K562 (cell line): ENCODE results near the gene PKD1. TPM values are rescaled to one million over a fixed set of nuclear protein-coding genes. Genes with fewer than 3 reads are reported as not detected.

Experiments used
- ATAC-seq: fragments of 200-7000 bp; cut with Tn5 transposase; 3 replicates; pipeline ENCODE4 v1.9.1; 2020; ENCODE audit warnings: moderate library complexity
- BruUV-seq: library from RNA; stranded (reverse); fragments of 400-500 nt; replicated peaks from 2 replicates; lab custom pipeline; 2021; lab: Mats Ljungman, UMichigan
- CTCF ChIA-PET: fragments of 300-600 bp; formaldehyde crosslinking; extraction: SDS; loops from one replicate; lab custom pipeline; 2021; ENCODE audit warnings: low intra/inter-chr PET ratio; lab: Yijun Ruan, JAX
- POLR2A ChIA-PET: fragments of 300-600, 350-650 bp; sonication (Branson Sonifier 250); formaldehyde crosslinking; extraction: SDS; loops from one replicate; lab custom pipeline; 2021; ENCODE audit warnings: antibody characterized with exemption, inconsistent platforms; lab: Yijun Ruan, JAX
- DNase-seq, 4 experiments: peaks; one replicate each; pipeline versions ENCODE4 v3.0.0 to v3.0.0-alpha.2; 2011 to 2018; ENCODE audit warnings: low spot score in 3 of 4, mixed read lengths in 3 of 4; ENCODE audit errors: extremely low read depth in 1 of 4
- FAIRE-seq: peaks from 2 replicates; lab custom pipeline; 2011; peaks lifted over from hg19 to GRCh38; lab: Jason Lieb, UNC
- H2AFZ ChIP-seq: 2 replicates; pipeline ENCODE4 v1.6.0; 2011; ENCODE audit warnings: low read depth, low read length, control low read depth, inconsistent platforms
- H3K27ac ChIP-seq: fragments of 200-600 bp; 3 replicates; pipeline ENCODE4 v1.8.0; 2011; ENCODE audit warnings: low read depth, mild to moderate bottlenecking, control low read depth, inconsistent platforms, low read length, moderate library complexity, mixed read lengths; ENCODE audit errors: extremely low read depth
- H3K27me3 ChIP-seq, 2 experiments: fragments of 300-600 bp in 1 of 2; 2 replicates in 1 of 2; 3 replicates in 1 of 2; pipeline versions ENCODE4 v1.6.0 to v1.8.0; 2011; ENCODE audit warnings: inconsistent platforms in 2 of 2, low read length in 2 of 2, mild to moderate bottlenecking in 1 of 2, mixed read lengths in 1 of 2, moderate library complexity in 1 of 2; ENCODE audit not compliant: control insufficient read depth in 2 of 2, insufficient read depth in 2 of 2
- H3K36me3 ChIP-seq: fragments of 300-600 bp; 3 replicates; pipeline ENCODE4 v1.8.0; 2011; ENCODE audit warnings: mild to moderate bottlenecking, low read length, inconsistent platforms; ENCODE audit not compliant: control insufficient read depth, insufficient read depth
- H3K4me1 ChIP-seq, 2 experiments: fragments of 200-600 bp in 1 of 2; replicated peaks in 1 of 2; 2 replicates in 1 of 2; 3 replicates in 1 of 2; pipeline versions ENCODE4 v1.5.1 to v1.8.0; 2011; ENCODE audit warnings: inconsistent platforms in 2 of 2, low read length in 2 of 2, mild to moderate bottlenecking in 1 of 2, mixed read lengths in 1 of 2, moderate library complexity in 1 of 2; ENCODE audit not compliant: control insufficient read depth in 2 of 2, insufficient read depth in 2 of 2
- H3K4me2 ChIP-seq: 2 replicates; pipeline ENCODE4 v1.6.1; 2011; ENCODE audit warnings: low read length, control low read depth, inconsistent platforms, mixed read lengths; ENCODE audit not compliant: insufficient read depth
- H3K4me3 ChIP-seq: fragments of 200-600 bp; sonication (generic), shearing (Covaris generic); 2 replicates; pipeline ENCODE4 v1.5.1; 2016; ENCODE audit warnings: control low read depth, inconsistent platforms
- H3K79me2 ChIP-seq: fragments of 200-600 bp; 3 replicates; pipeline ENCODE4 v1.8.0; 2011; ENCODE audit warnings: low read length, inconsistent platforms; ENCODE audit not compliant: control insufficient read depth, insufficient read depth
- H3K9ac ChIP-seq, 2 experiments: 2 replicates each; pipeline versions ENCODE4 v1.6.0 to v1.6.1; 2011; ENCODE audit warnings: low read depth in 2 of 2, low read length in 2 of 2, control low read depth in 1 of 2, inconsistent platforms in 1 of 2, mild to moderate bottlenecking in 1 of 2, mixed read lengths in 1 of 2; ENCODE audit not compliant: insufficient read depth in 1 of 2
- H3K9me1 ChIP-seq: one replicate; pipeline ENCODE4 v1.6.0; 2011; ENCODE audit warnings: inconsistent platforms, mild to moderate bottlenecking, low read length, moderate library complexity; ENCODE audit not compliant: control insufficient read depth, insufficient read depth
- H3K9me3 ChIP-seq: replicated peaks from 2 replicates; pipeline ENCODE4 v1.5.1; 2011; ENCODE audit warnings: low read depth, low read length, inconsistent platforms; ENCODE audit not compliant: control insufficient read depth, insufficient read depth
- H4K20me1 ChIP-seq: replicated peaks from 2 replicates; pipeline ENCODE4 v1.6.1; 2011; ENCODE audit warnings: low read length, inconsistent platforms, mixed read lengths; ENCODE audit not compliant: control insufficient read depth, insufficient read depth
- AFF4 ChIP-seq: sonication (generic); formaldehyde crosslinking; IDR thresholded peaks from 2 replicates; pipeline ENCODE4 v1.8.0; 2023; ENCODE audit warnings: mild to moderate bottlenecking, missing genetic modification reagents
- ARID3B ChIP-seq: fragments of 250-450 bp; sonication (Bioruptor Pico); IDR thresholded peaks from 2 replicates; pipeline ENCODE4 v1.4.0; 2020; ENCODE audit warnings: borderline replicate concordance
- BRCA1 ChIP-seq, 2 experiments: fragments of 450-650 bp in 1 of 2; sonication (generic) in 1 of 2; formaldehyde crosslinking in 1 of 2; IDR thresholded peaks; 2 replicates each; pipeline versions ENCODE4 v1.5.0 to v1.6.1; 2017 to 2020; ENCODE audit warnings: mild to moderate bottlenecking in 1 of 2, missing genetic modification reagents in 1 of 2
- KLF10 ChIP-seq: fragments of 250-450 bp; sonication (Bioruptor Pico); IDR thresholded peaks from 2 replicates; pipeline ENCODE4 v1.6.1; 2021; ENCODE audit warnings: matching md5 sums
- L3MBTL2 ChIP-seq: fragments of 450-650 bp; IDR thresholded peaks from 2 replicates; pipeline ENCODE4 v1.6.1; 2016; ENCODE audit warnings: mild to moderate bottlenecking, moderate library complexity
- MEIS2 ChIP-seq: fragments of 450-650 bp; IDR thresholded peaks from 2 replicates; pipeline ENCODE4 v1.6.1; 2014; ENCODE audit warnings: mild to moderate bottlenecking; ENCODE audit not compliant: partially characterized antibody
- POLR2G ChIP-seq: fragments of 200-400 bp; formaldehyde crosslinking; IDR thresholded peaks from 2 replicates; pipeline ENCODE4 v1.6.1; 2017; ENCODE audit warnings: low read depth, mild to moderate bottlenecking, antibody characterized with exemption, low read length, moderate library complexity
- SMARCA5 ChIP-seq: fragments of 450-650 bp; IDR thresholded peaks from 2 replicates; pipeline ENCODE4 v1.6.1; 2016
- STAG1 ChIP-seq: sonication (generic); formaldehyde crosslinking; IDR thresholded peaks from 2 replicates; pipeline ENCODE4 v1.5.0; 2020; ENCODE audit warnings: missing genetic modification reagents, borderline replicate concordance
- TAF7 ChIP-seq: fragments of 450-650 bp; IDR thresholded peaks from 2 replicates; pipeline ENCODE4 v1.6.1; 2016; ENCODE audit warnings: missing genetic modification characterization, missing compliant biosample characterization
- TCF7 ChIP-seq: sonication (generic); IDR thresholded peaks from 2 replicates; pipeline ENCODE4 v1.6.1; 2016; ENCODE audit warnings: antibody characterized with exemption, borderline replicate concordance
- ZNF143 ChIP-seq: sonication (generic); formaldehyde crosslinking; IDR thresholded peaks from 2 replicates; pipeline ENCODE4 v1.9.0; 2022; ENCODE audit warnings: mild to moderate bottlenecking, missing genetic modification reagents
- ZNF263 ChIP-seq: sonication (generic); formaldehyde crosslinking; IDR thresholded peaks from 2 replicates; pipeline ENCODE4 v1.8.0; 2022; ENCODE audit warnings: mild to moderate bottlenecking, missing genetic modification reagents, borderline replicate concordance
- ZNF408 ChIP-seq: fragments of 250-450 bp; sonication (Bioruptor Pico); IDR thresholded peaks from 2 replicates; pipeline ENCODE4 v1.4.0; 2020; ENCODE audit warnings: low read depth, mild to moderate bottlenecking, moderate library complexity
- WGBS: fragments of 100-300 bp; shearing (Covaris generic); methylation state at CpG from one replicate; pipeline ENCODE4 v1.1.6; 2016; ENCODE audit warnings: low coverage, mixed read lengths; ENCODE audit not compliant: insufficient coverage; ENCODE audit errors: missing lambda C conversion rate; 5-methylcytosine and 5-hydroxymethylcytosine counted together
- in situ Hi-C: fragments of 300-500 bp; cut with MboI; formaldehyde crosslinking; loops from 4 replicates; pipeline ENCODE4 v1.15.0; 2018; ENCODE audit warnings: inconsistent platforms, mixed read lengths
- intact Hi-C: fragments of 100-400 bp; cut with micrococcal nuclease; formaldehyde crosslinking; loops from 2 replicates; pipeline ENCODE4 v1.14.2; 2022
- polyA plus RNA-seq, 8 experiments: library from polyadenylated mRNA; depleted of rRNA in 4 of 8; stranded (reverse) in 5 of 8; unstranded in 3 of 8; fragments of >200 nt; fragmentation: Nextera tagmentation in 2 of 8; fragmentation: Illumina TruSeq in 1 of 8; extraction: Ambion mirVana in 2 of 8; extraction: Trizol in 1 of 8; gene quantifications; 2 replicates each; pipeline versions ENCODE4 v1.2.1 to v1.2.3, GENCODE V29; 2011 to 2014; ENCODE audit warnings: inconsistent platforms in 1 of 8, missing spikeins in 1 of 8
- total RNA-seq, 7 experiments: library from RNA; depleted of rRNA in 6 of 7; stranded (reverse); fragments of >200 nt in 6 of 7; fragmentation: Illumina TruSeq in 2 of 7; extraction: Trizol in 2 of 7; gene quantifications; 2 replicates each; pipeline versions ENCODE4 v1.2.1 to v1.2.3, GENCODE V29; 2011 to 2021; ENCODE audit warnings: low replicate concordance in 1 of 7

The PKD1 gene
- total and polyA plus RNA-seq, 9 of the 15 experiments (the other 6 are each of a cell fraction or from before 2014, with no cell fraction given), result 0.23 to 93.5 (median 12.6) TPM

- peak in 2 of 4 experiments; percentile 39 to 58 for DNase-seq
- intact Hi-C loops, result no loop called here
- peak; percentile 61; the same call in 1 of the 2 replicates for TF ChIP-seq POLR2G
- peak; percentile 22; the same call in 1 of the 2 replicates for TF ChIP-seq ZNF143 (CRISPR knock-in tag)
- no peak for TF ChIP-seq ZNF263 (CRISPR knock-in tag)
- TF ChIP-seq TAF7 (tag), result no peak
- no peak for TF ChIP-seq ARID3B (CRISPR knock-in tag)
- TF ChIP-seq BRCA1 (IDR thresholded peaks at IDR 0.05), result no peak
- no peak for TF ChIP-seq BRCA1 (CRISPR knock-in tag; IDR thresholded peaks at IDR 0.05)
- no peak for TF ChIP-seq AFF4 (CRISPR knock-in tag)
- no peak for TF ChIP-seq ZNF408 (CRISPR knock-in tag)
- peak; percentile 57; the same call in 1 of the 2 replicates for TF ChIP-seq L3MBTL2
- TF ChIP-seq MEIS2, result no peak
- no peak for TF ChIP-seq TCF7
- no peak for TF ChIP-seq SMARCA5
- TF ChIP-seq KLF10 (CRISPR knock-in tag), result no peak
- TF ChIP-seq STAG1 (CRISPR knock-in tag), result no peak
Observed at GRCh38 chr16:2149630-2150417, 14.1 kb upstream of the PKD1 start.

More at GRCh38 chr16:2149630-2150417, 14.1 kb upstream of the PKD1 start:
- Histone ChIP-seq H3K9me1 (peaks cover 21% of the 10 kb centered on the region), H2AFZ (no peak overlapping the region), H3K9me3 (no peaks in the 10 kb centered on the region), H3K27me3 (no peaks in the 10 kb centered on the region), H3K27ac (peak overlapping the region; percentile 82; the same call in 2 of the 3 replicates), H3K4me1 (peaks cover 30 to 64% of the 10 kb centered on the region in 2 experiments), H3K79me2 (peaks cover 40% of the 10 kb centered on the region), H4K20me1 (peaks cover 47% of the 10 kb centered on the region), H3K4me3 (peak overlapping the region; percentile 48; the same call in 1 of the 2 replicates), H3K9ac (peak overlapping the region; percentile 34 to 91), H3K4me2 (peak overlapping the region; percentile 72), H3K36me3 (peaks cover 38% of the 10 kb centered on the region)
- no TSS peak for BruUV-seq
- 20% methylated on average over 23 of the region's 24 CpGs for WGBS
- in situ Hi-C loops, result loop anchor here (10.0 kb wide), 1 partner anchor 65 kb away; no protein-coding TSS in a partner anchor
- POLR2A ChIA-PET, result interaction anchor here (0.5 to 2.1 kb wide), 6 partner anchors 9 to 337 kb away, joined by 3 to 7 read pairs (median 3); partner anchors contain the start of gene RNF151
- ATAC-seq (no peak), FAIRE-seq (no peak)
- CTCF ChIA-PET, result interaction anchor here (0.6 kb wide), 1 partner anchor 827 kb away, joined by 4 read pairs; no protein-coding TSS in a partner anchor
